Measurements from ENCODE around the gene ADAMTSL1.

Gene ADAMTSL1

DNA sequence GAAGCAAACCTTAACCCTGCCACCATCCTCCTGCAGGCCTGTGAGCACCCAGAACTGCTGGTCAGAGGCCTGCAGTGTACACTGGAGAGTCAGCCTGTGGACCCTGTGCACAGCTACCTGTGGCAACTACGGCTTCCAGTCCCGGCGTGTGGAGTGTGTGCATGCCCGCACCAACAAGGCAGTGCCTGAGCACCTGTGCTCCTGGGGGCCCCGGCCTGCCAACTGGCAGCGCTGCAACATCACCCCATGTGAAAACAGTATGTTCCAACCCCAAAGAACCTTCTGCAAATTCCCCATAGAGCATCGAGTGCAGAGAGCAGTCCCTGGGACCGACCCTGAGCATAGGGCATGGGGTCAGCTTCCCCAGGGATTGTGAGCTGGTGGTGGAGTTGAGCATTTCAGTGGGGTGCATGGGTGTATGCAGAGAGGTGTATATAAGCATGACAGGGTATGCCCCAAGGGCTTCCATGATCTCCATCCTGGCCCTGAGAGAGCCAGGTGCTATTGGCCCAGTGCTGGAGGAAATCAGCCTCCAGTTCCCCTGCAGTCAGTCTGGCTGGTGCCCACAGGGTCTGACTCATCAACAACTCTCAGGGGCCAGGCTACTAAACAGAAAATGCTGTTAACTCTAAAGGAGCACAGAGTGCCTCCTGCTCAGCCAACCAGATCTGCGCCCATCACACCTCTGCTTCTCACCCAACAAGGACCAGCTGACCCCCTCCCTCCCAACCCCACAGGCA is 432.9 kb downstream of the ADAMTSL1 start:
- TF ChIP-seq, protein P1, sequence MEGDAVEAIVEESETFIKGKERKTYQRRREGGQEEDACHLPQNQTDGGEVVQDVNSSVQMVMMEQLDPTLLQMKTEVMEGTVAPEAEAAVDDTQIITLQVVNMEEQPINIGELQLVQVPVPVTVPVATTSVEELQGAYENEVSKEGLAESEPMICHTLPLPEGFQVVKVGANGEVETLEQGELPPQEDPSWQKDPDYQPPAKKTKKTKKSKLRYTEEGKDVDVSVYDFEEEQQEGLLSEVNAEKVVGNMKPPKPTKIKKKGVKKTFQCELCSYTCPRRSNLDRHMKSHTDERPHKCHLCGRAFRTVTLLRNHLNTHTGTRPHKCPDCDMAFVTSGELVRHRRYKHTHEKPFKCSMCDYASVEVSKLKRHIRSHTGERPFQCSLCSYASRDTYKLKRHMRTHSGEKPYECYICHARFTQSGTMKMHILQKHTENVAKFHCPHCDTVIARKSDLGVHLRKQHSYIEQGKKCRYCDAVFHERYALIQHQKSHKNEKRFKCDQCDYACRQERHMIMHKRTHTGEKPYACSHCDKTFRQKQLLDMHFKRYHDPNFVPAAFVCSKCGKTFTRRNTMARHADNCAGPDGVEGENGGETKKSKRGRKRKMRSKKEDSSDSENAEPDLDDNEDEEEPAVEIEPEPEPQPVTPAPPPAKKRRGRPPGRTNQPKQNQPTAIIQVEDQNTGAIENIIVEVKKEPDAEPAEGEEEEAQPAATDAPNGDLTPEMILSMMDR (conservative IDR thresholded peaks at IDR 0.05; ENCODE audit: low read depth): no peak
- CTCF ChIA-PET: interaction anchor here (0.6 kb wide), 1 partner anchor 803 kb away, joined by 4 read pairs; no protein-coding TSS in a partner anchor
- POLR2A ChIA-PET (ENCODE audit: low non-redundant PET): no interaction called here
- DNase-seq (ENCODE audit: low spot score): no peak
- no peak overlapping the region for H3K27ac ChIP-seq

DNA sequence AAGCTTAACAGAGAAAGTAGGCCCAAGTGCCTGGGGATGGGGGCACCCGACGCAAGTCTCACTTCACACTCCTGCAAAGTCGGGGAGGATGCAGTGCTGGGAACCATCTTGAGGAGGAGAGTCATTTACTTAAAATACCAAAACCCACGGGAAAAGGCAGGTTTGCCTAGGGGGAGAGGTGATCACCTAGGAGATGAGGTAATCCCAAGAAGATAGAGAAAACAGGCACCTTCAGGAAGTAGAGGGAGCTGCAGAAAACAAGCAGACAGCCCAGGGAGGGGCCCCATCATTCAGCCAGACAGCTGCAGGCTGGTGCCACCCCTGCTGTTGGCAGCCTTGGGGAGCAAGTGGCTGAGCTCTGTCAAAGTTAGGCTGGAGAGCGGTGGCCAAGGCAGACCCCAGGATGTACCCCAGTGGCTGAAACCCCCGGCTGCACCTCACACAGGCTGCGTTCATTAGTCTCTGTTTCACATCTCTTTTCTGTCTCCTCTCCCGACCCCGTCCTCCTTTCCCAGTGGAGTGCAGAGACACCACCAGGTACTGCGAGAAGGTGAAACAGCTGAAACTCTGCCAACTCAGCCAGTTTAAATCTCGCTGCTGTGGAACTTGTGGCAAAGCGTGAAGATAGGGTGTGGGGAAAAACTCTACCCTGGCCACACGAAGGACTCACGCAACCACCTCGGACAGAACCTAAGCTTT is 434.1 kb downstream of the ADAMTSL1 start:
- H3K27ac ChIP-seq: no peak overlapping the region
- TF ChIP-seq, protein P1 (conservative IDR thresholded peaks at IDR 0.05; ENCODE audit: low read depth): no peak
- ChIA-PET CTCF (no interaction called here), POLR2A (ENCODE audit: low non-redundant PET) (no interaction called here)
- no peak for DNase-seq (ENCODE audit: low spot score)

DNA sequence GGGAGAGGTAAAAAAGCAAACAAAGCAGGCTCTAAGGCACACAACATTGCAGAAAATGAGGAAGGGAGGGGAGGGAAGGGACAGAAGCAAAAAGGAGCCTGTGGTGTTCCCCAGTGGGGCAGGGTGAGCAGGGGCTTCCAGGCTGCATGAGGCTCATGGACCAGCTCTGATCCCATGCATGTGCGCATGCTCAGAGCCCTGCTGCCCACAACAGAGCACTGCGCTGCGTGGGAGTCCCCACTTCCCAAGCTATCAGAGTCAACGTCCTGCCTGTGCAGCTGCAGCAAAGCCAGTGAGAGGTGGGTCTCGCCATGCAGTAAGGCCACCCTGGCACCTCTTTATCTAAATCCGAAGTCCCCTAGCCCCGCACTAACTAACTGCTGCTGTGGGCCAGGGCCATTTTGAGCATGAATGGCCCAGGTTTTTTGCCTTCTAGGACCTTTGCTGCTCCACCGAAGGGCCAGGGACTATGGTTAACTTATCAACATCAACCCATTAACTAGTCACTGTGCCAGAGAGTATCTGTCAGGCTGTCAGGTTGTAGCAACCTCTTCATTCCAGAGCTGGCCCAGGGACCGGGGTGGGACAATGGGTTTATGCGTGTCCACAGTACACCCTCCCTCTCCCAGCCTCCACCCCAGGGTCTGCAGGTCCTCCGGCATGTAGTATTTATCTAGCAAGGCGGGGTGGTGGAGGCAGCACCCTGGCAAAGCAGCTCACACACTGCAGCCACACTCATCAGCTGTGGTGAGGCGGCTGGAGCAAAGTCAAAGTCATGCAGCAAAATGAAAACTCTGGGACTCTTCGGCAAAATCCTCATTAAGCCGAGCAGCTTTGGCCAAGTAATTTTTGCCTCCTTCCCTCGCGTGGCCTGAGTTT is 435.4 kb downstream of the ADAMTSL1 start:
- ChIA-PET POLR2A (ENCODE audit: low non-redundant PET) (no interaction called here), CTCF (no interaction called here)

DNA sequence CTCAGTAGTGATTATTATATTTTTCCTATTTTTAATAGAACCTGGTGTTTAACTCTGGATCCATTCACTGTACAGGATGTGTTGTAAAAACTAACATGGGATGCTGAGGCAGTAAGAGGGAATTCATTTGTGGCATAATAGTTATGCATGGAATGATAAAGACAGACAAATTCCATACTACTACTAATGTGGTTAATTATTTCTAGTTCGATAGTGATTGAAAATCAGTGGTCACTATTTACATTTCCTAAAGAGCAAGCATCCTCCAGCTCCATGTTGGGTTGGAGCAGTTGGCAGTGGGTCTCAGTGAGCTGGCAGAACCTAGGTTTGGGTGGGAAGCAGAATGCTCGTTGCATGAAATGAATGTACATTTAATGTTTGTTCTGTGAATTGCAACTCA is 436.5 kb downstream of the ADAMTSL1 start:
- H3K27ac ChIP-seq: no peak overlapping the region
- DNase-seq (ENCODE audit: low spot score): no peak
- ChIA-PET POLR2A (ENCODE audit: low non-redundant PET) (no interaction called here), CTCF (interaction anchor here (0.5 kb wide), 1 partner anchor 175 kb away, joined by 3 read pairs; no protein-coding TSS in a partner anchor)
- TF ChIP-seq, protein P1 (conservative IDR thresholded peaks at IDR 0.05; ENCODE audit: low read depth): no peak

More for the DNA sequence above, 435.4 kb downstream of the ADAMTSL1 start:
- no peak for DNase-seq (ENCODE audit: low spot score)
- no peak overlapping the region for H3K27ac ChIP-seq
- TF ChIP-seq, protein P1 (conservative IDR thresholded peaks at IDR 0.05; ENCODE audit: low read depth): no peak

DNA sequence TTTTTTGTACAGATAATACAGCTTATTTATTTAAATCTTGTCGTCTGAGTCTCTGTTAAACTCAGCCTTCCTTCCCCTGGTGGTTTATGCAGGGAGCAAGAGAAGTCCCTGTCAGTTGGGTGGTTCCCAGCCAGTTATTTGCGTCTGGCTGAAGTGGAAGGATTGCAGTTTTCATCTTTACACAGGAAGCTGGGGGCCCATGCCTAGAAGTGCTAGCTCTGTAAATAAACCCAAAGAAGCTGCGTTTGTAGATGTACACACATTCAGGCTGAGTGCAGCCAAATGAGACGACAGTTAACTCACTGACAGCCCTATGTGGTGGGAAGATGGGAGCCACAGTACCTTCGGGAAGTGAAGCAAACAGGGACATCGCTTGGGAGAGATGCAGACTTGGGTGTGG is 437.0 kb downstream of the ADAMTSL1 start:
- POLR2A ChIA-PET (ENCODE audit: low non-redundant PET): no interaction called here
- DNase-seq (ENCODE audit: low spot score): no peak
- TF ChIP-seq, protein P1 (conservative IDR thresholded peaks at IDR 0.05; ENCODE audit: low read depth): no peak
- CTCF ChIA-PET: interaction anchor here (0.7 kb wide), 1 partner anchor 21 kb away, joined by 3 read pairs; no protein-coding TSS in a partner anchor
- no peak overlapping the region for H3K27ac ChIP-seq

All from RWPE1 (cell line).